ENCODE data around the gene ADCY1. TPM values are rescaled to one million over a fixed set of nuclear protein-coding genes. Genes with fewer than 3 reads are reported as not detected.

The ADCY1 gene
- total RNA-seq, 4 donors from 2014 or later: 0.15 to 0.72 (median 0.26) TPM

DNA sequence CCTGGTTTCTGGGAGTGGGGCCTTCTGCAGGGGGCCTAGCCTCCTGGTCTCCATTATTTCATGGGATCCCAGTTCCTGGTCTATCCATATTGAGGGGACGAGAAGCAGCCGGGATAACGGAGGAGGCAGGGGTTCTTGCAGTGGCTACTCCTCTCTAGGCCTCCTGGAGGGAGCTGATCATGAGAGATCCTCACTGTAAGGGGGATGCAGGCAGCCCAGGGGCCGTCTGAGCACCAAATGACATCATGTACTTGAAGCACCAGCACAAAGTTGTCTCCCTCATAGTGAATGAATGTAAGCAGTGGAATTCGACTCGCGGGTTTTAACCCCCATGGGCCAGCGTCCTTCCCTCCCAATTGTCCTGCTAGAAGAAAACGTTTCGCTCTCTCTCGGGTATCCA is 964 bp upstream of the ADCY1 start:
- no peak overlapping the region for H3K4me3 ChIP-seq
- TF ChIP-seq POLR2A (IDR thresholded peaks at IDR 0.05) (no peak), EP300 (IDR thresholded peaks at IDR 0.05) (no peak), POLR2AphosphoS5 (IDR thresholded peaks at IDR 0.05) (no peak)
- TF ChIP-seq, protein P1, sequence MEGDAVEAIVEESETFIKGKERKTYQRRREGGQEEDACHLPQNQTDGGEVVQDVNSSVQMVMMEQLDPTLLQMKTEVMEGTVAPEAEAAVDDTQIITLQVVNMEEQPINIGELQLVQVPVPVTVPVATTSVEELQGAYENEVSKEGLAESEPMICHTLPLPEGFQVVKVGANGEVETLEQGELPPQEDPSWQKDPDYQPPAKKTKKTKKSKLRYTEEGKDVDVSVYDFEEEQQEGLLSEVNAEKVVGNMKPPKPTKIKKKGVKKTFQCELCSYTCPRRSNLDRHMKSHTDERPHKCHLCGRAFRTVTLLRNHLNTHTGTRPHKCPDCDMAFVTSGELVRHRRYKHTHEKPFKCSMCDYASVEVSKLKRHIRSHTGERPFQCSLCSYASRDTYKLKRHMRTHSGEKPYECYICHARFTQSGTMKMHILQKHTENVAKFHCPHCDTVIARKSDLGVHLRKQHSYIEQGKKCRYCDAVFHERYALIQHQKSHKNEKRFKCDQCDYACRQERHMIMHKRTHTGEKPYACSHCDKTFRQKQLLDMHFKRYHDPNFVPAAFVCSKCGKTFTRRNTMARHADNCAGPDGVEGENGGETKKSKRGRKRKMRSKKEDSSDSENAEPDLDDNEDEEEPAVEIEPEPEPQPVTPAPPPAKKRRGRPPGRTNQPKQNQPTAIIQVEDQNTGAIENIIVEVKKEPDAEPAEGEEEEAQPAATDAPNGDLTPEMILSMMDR (IDR thresholded peaks at IDR 0.05): no peak
- H3K36me3 ChIP-seq: no peaks in the 10 kb centered on the region
- H3K4me1 ChIP-seq: peaks cover 17% of the 10 kb centered on the region
- WGBS: 67% methylated on average over 11 of the region's 11 CpGs
- no peak overlapping the region for H3K27ac ChIP-seq
- H3K9me3 ChIP-seq: no peaks in the 10 kb centered on the region
- peaks cover 49% of the 10 kb centered on the region for H3K27me3 ChIP-seq
- DNase-seq (ENCODE audit: low spot score in 2 of 2): peak in 1 of 2 donors; percentile 47

DNA sequence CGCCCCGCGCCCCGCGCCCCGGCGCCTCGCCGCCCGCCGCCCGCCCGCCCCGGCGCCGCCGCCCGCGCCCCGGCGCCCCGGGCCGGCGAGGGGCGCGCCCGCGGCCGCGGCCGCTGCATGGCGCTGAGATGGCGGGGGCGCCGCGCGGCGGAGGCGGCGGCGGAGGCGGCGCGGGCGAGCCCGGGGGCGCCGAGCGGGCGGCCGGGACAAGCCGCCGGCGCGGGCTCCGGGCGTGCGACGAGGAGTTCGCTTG is 174 bp downstream of the ADCY1 start:
- H3K27me3 ChIP-seq: peaks cover 60% of the 10 kb centered on the region
- H3K9me3 ChIP-seq: no peaks in the 10 kb centered on the region
- no peak for DNase-seq (ENCODE audit: low spot score in 2 of 2)
- WGBS: no CpG with 5 or more reads among the region's 60 CpGs
- peaks cover 17% of the 10 kb centered on the region for H3K4me1 ChIP-seq
- H3K27ac ChIP-seq: no peak overlapping the region
- TF ChIP-seq POLR2AphosphoS5 (IDR thresholded peaks at IDR 0.05): no peak
- no peak for TF ChIP-seq EP300 (IDR thresholded peaks at IDR 0.05)
- no peak for TF ChIP-seq POLR2A (IDR thresholded peaks at IDR 0.05)
- TF ChIP-seq, protein P1 (IDR thresholded peaks at IDR 0.05): no peak
- H3K4me3 ChIP-seq: peak overlapping the region; percentile 56
- H3K36me3 ChIP-seq: no peaks in the 10 kb centered on the region

DNA sequence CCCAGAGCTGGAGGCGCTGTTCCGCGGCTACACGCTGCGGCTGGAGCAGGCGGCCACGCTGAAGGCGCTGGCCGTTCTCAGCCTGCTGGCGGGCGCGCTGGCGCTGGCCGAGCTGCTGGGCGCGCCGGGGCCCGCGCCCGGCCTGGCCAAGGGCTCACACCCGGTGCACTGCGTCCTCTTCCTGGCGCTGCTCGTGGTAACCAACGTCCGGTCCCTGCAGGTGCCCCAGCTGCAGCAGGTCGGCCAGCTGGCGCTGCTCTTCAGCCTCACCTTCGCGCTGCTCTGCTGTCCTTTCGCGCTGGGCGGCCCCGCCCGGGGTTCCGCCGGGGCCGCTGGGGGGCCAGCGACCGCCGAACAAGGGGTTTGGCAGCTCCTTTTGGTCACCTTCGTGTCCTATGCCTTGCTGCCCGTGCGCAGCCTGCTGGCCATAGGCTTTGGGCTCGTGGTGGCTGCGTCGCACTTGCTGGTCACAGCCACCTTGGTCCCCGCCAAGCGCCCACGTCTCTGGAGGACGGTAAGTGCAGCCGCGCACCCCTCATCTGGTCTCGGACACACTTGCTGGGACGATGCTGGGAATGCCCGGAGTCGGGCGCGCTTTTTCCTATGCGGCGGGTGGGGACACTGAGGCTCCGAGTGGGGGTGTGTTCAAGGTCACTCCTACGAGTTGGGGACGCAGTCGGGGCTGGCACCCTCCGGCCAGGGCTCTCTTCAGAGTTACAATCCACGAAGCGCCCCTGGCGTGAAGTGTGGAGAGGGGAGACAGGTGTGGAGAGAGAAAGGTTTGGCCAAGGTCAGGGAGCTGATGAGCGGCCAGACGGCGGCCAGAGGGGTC is 717 bp downstream of the ADCY1 start:
- Histone ChIP-seq H3K27ac (no peak overlapping the region), H3K27me3 (peaks cover 60% of the 10 kb centered on the region), H3K4me3 (peak overlapping the region; percentile 56), H3K9me3 (no peaks in the 10 kb centered on the region), H3K36me3 (no peaks in the 10 kb centered on the region), H3K4me1 (peaks cover 17% of the 10 kb centered on the region)
- 3% methylated on average over 6 of the region's 72 CpGs for WGBS
- DNase-seq (ENCODE audit: low spot score in 2 of 2): peak; percentile 43 to 79
- TF ChIP-seq EP300 (IDR thresholded peaks at IDR 0.05) (no peak), POLR2AphosphoS5 (IDR thresholded peaks at IDR 0.05) (no peak), POLR2A (IDR thresholded peaks at IDR 0.05) (no peak)
- TF ChIP-seq, protein P1 (IDR thresholded peaks at IDR 0.05): no peak

DNA sequence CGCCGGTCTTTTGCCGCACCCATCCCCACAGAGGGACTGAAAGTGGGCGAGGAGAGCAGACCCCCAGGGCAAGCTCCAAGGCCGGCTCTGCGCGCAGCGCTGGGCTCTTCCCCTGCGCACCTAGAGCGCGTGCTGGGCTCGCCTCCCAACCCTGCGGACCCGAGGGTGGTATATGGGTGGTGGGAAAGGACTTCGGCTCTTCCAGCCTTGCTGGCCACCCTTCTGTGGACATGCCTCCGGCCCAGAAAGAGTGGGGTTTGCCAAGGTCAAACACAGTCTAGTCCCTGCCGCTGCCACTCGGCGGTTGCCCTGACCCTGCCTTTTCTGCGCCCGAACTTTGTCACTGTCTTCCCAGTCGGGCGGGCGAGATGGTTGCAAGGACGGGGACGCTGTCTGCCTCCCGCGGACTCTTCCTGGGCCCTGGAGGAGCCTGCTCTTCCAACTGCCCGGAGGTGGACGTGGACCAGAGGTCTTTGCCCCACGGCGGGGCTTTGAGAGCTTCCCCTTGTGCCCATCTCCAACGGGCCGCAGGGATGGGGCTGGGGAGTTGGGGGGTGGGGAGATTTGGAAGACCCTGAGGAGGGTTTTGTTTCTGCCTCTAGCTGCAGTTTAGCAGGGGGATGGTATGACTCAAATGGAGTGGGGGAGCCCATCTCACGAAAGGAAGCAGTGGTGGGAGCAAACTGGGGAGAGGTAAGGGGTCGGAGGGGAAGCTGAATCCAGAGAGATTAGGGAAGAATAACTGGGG is 1.5 kb downstream of the ADCY1 start:
- WGBS: 23% methylated on average over 6 of the region's 36 CpGs
- Histone ChIP-seq H3K4me3 (peak overlapping the region; percentile 56), H3K27ac (no peak overlapping the region), H3K4me1 (peaks cover 17% of the 10 kb centered on the region), H3K27me3 (peaks cover 60% of the 10 kb centered on the region), H3K9me3 (no peaks in the 10 kb centered on the region), H3K36me3 (no peaks in the 10 kb centered on the region)
- TF ChIP-seq POLR2A (IDR thresholded peaks at IDR 0.05) (no peak), EP300 (IDR thresholded peaks at IDR 0.05) (no peak), POLR2AphosphoS5 (IDR thresholded peaks at IDR 0.05) (no peak)
- TF ChIP-seq, protein P1 (IDR thresholded peaks at IDR 0.05): no peak
- peak in 1 of 2 donors; percentile 75 for DNase-seq (ENCODE audit: low spot score in 2 of 2)

DNA sequence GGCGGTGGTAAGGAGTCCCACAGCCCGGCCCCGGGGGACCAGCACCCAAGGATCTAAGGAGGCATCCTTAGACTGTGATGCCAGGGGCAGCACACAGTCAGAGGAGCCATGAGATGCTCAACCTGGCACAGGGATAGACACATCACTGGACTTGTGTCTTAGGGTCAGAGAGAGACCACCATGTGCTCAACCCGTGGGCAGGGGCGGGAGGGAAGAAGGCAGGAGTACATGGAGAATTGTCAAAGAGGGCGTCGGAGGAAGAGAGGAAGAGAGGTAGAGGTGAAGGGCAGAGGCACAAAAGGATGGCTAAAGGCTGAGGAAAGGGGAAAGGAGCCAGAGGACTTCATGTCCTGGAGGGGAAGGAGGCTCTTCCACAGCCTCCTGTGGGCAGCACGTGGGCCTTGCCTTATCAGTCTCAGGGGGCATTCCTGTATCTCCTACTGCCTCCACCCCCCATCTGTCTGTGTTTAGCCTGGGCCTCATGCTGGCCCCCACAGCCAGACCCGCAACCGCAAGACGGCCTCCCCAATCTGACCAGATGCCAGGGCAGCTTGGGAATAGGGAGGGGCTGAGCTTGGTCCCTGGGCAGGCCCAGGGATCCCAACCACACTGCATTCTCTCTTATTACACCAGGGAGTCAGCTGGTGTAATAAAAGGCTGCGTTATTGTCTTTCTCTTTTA is 2.2 kb downstream of the ADCY1 start:
- peak in 1 of 2 donors; percentile 56 for DNase-seq (ENCODE audit: low spot score in 2 of 2)
- H3K4me1 ChIP-seq: peaks cover 17% of the 10 kb centered on the region
- no peaks in the 10 kb centered on the region for H3K36me3 ChIP-seq
- 47% methylated on average over 12 of the region's 12 CpGs for WGBS
- TF ChIP-seq POLR2A (IDR thresholded peaks at IDR 0.05) (no peak), POLR2AphosphoS5 (IDR thresholded peaks at IDR 0.05) (no peak), EP300 (IDR thresholded peaks at IDR 0.05) (no peak)
- TF ChIP-seq, protein P1 (IDR thresholded peaks at IDR 0.05): no peak
- no peak overlapping the region for H3K27ac ChIP-seq
- H3K9me3 ChIP-seq: no peaks in the 10 kb centered on the region
- H3K4me3 ChIP-seq: no peak overlapping the region
- peaks cover 60% of the 10 kb centered on the region for H3K27me3 ChIP-seq

Data from suprapubic skin (tissue), 4 donors.